HFFc6 (cell line): ENCODE results near the gene OLFML3. TPM values are rescaled to one million over a fixed set of nuclear protein-coding genes. Genes with fewer than 3 reads are reported as not detected.

Source experiments
- DNase-seq: peaks from one replicate; pipeline ENCODE4 v3.0.0-alpha.2; 2018
- H3K27ac Mint-ChIP-seq: 2 replicates; pipeline ENCODE4 v1.8.0; 2020; ENCODE audit warnings: mild to moderate bottlenecking, mixed read lengths
- H3K27me3 Mint-ChIP-seq: 2 replicates; pipeline ENCODE4 v1.8.0; 2021; ENCODE audit warnings: mild to moderate bottlenecking, moderate library complexity, mixed read lengths; ENCODE audit not compliant: insufficient read depth
- H3K36me3 Mint-ChIP-seq: 2 replicates; pipeline ENCODE4 v1.8.0; 2021; ENCODE audit warnings: low read depth, mixed read lengths
- H3K4me1 Mint-ChIP-seq: 2 replicates; pipeline ENCODE4 v1.8.0; 2020; ENCODE audit warnings: low read depth, mixed read lengths
- H3K4me3 Mint-ChIP-seq: 2 replicates; pipeline ENCODE4 v1.8.0; 2020; ENCODE audit warnings: mild to moderate bottlenecking, moderate library complexity, mixed read lengths
- H3K9me3 Mint-ChIP-seq: 2 replicates; pipeline ENCODE4 v1.8.0; 2020; ENCODE audit warnings: mild to moderate bottlenecking, mixed read lengths
- total RNA-seq, 6 experiments: library from RNA; stranded (reverse); fragmentation: NEBNext Ultra II Directional; extraction: Animal tissue kit (Norgen Biotek cat#: 25700); gene quantifications; 2 replicates in 1 of 6; 3 replicates in 5 of 6; pipeline ENCODE4 v1.2.3, GENCODE V29; 2021
- TF ChIP-seq, protein P1 (sequence below): fragments of 200-600 bp; sonication (generic); IDR thresholded peaks from 2 replicates; pipeline ENCODE4 v1.5.0; 2021; ENCODE audit warnings: antibody characterized with exemption, mild to moderate bottlenecking

Gene OLFML3
- total RNA-seq, 6 experiments from 2014 or later = 66.4 to 130 (median 123) TPM

DNA sequence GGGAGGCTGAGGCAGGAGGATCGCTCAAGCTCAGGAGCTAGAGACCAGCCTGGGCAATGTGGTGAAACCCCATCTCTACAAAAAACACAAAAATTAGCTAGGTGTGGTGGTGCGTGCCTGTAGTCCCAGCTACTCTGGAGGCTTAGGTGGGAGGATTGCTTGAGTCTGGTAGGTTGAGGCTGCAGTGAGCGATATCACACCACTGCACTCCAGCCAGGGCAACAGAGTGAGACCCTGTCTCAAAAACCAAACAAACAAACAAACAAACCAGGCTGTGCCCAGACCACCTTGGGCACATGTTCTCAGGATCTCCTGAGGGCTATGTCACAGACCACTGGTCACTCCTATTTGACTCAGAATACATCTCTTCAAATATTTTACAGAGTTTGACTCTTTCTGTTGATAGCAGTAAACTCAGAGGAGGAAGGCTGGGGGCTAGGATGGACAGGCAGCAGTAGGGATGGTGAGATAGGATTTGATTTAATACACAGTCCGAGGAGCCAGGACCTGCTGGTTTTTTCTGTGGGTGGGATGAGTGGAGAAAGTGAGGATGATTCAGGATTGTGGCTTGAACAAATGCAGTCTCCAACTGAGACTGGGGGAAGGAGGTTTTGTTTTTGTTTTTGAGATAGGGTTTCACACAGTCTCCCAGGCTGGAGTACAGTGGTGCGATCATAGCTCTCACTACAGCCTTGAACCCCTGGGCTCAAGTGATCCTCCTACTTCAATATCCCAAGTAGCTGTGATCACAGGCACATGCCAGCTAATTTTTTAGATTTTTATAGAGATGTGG lies 46.5 kb downstream of the OLFML3 start:
- H3K36me3 Mint-ChIP-seq = no peaks in the 10 kb centered on the region
- H3K27me3 Mint-ChIP-seq = peaks cover 12% of the 10 kb centered on the region; the same call in 1 of the 2 replicates
- peaks cover 23% of the 10 kb centered on the region for H3K4me1 Mint-ChIP-seq
- TF ChIP-seq, protein P1, sequence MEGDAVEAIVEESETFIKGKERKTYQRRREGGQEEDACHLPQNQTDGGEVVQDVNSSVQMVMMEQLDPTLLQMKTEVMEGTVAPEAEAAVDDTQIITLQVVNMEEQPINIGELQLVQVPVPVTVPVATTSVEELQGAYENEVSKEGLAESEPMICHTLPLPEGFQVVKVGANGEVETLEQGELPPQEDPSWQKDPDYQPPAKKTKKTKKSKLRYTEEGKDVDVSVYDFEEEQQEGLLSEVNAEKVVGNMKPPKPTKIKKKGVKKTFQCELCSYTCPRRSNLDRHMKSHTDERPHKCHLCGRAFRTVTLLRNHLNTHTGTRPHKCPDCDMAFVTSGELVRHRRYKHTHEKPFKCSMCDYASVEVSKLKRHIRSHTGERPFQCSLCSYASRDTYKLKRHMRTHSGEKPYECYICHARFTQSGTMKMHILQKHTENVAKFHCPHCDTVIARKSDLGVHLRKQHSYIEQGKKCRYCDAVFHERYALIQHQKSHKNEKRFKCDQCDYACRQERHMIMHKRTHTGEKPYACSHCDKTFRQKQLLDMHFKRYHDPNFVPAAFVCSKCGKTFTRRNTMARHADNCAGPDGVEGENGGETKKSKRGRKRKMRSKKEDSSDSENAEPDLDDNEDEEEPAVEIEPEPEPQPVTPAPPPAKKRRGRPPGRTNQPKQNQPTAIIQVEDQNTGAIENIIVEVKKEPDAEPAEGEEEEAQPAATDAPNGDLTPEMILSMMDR = no peak
- H3K27ac Mint-ChIP-seq = peak overlapping the region; percentile 18; the same call in 1 of the 2 replicates
- peak overlapping the region; percentile 34; the same call in 1 of the 2 replicates for H3K4me3 Mint-ChIP-seq
- H3K9me3 Mint-ChIP-seq = no peaks in the 10 kb centered on the region
- DNase-seq = no peak

DNA sequence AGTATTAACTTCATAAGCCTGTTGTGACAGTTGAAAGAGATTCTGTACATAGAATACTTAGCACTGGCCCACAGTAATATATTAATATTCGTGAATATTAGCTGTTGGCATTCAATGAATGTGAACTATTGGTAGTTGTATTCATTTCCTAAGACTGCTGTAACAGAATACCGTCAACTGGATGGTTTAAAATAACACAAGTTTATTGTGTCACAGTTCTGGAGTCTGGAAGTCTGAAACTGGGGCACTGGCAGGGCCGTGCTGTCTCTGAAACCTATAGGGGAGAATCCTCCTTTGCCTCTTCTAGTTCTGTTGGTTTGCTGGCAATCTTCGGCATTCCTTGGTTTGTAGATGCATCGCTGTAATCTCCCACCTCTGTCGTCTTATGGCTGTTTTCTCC lies 47.5 kb downstream of the OLFML3 start:
- H3K9me3 Mint-ChIP-seq = no peaks in the 10 kb centered on the region
- H3K4me1 Mint-ChIP-seq = peaks cover 23% of the 10 kb centered on the region
- H3K27me3 Mint-ChIP-seq = peaks cover 8% of the 10 kb centered on the region; the same call in 1 of the 2 replicates
- peak; percentile 45 for DNase-seq
- no peak overlapping the region for H3K4me3 Mint-ChIP-seq
- TF ChIP-seq, protein P1 = no peak
- H3K36me3 Mint-ChIP-seq = no peaks in the 10 kb centered on the region
- peak overlapping the region; percentile 36 for H3K27ac Mint-ChIP-seq

Other genes starting within 250 kb of the OLFML3 start
- gene PHTF1, start 220.0 kb upstream of the OLFML3 start, total RNA-seq = 10 to 100 TPM; 23.3 to 27.9 (median 24.8) TPM
- 10 to 100 TPM in 3 of 6 experiments, 1 to 10 TPM in 3; 9.0 to 11.5 (median 10.0) TPM for gene RSBN1, start 167.0 kb upstream of the OLFML3 start, total RNA-seq
- 1 to 10 TPM in 4 of 6 experiments, under 1 TPM in 2; 0.71 to 1.3 (median 1.0) TPM for gene PTPN22, start 107.8 kb upstream of the OLFML3 start, total RNA-seq
- under 1 TPM in 2 of 6 experiments, not detected in 4; 0.41 to 0.59 TPM for gene BCL2L15, start 91.9 kb upstream of the OLFML3 start, total RNA-seq
- 10 to 100 TPM; 12.6 to 14.0 (median 13.3) TPM for gene AP4B1, start 74.7 kb upstream of the OLFML3 start, total RNA-seq
- gene DCLRE1B, start 74.1 kb upstream of the OLFML3 start, total RNA-seq = 1 to 10 TPM; 5.7 to 9.9 (median 8.8) TPM
- 10 to 100 TPM; 34.6 to 49.1 (median 38.7) TPM for gene HIPK1, start 50.1 kb upstream of the OLFML3 start, total RNA-seq
- gene SYT6, start 174.4 kb downstream of the OLFML3 start, total RNA-seq = not detected